Activated T-cell treated with anti-CD3 and anti-CD28 coated beads for 24 hours (primary cell): Measurements from ENCODE around the gene FDXR.
A peak's percentile ranks its signal among the peaks of the same experiment; 100 is the strongest.
"Not testable (repeated sequence)": the region's sequence is repeated elsewhere in the genome, so short reads cannot be mapped to it uniquely, and the experiment has no call there.

Source experiments
- DNase-seq: peaks from one replicate; pipeline ENCODE4 v3.0.0-alpha.2; 2020; ENCODE audit warnings: low read depth

Gene FDXR

DNA sequence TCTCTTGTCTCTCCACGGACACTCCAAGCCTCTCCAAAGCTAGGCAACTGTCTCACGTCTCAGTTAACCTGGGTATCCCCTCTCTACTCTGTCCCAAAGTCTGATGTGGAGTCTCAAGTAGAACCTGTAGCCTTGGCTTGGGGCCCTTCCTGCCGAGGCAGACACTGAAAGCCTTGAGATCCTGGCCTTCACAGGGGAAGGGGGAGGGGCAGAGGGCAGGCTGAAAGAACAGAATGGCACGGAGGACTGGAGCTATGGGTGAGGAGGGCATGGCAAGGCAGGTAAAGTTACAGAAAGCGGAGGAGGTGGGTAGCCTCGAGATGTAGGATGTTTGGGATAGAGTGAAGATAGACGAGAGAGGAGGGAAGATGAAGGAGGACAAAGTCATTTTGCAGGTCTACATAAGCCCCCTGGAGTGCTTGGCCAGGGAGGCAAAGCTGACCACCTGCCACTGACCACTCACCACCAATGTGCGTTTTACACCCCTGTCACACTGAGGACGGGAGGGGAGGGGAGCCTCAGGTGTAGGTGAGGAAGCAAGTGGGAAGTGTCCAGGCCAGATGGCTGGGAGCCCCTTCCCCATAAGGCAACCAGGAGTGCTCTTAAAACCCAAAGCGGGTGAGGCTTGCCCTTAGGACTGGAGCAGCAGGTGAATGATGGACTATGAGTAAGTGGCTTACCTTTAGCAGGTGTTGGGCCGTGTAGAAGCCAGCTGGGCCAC lies 1.3 kb downstream of the FDXR start:
- no peak for DNase-seq

- no peak for DNase-seq
Measured at GRCh38 chr17:74870512-74870911, 2.3 kb downstream of the FDXR start.

- DNase-seq, result not testable (repeated sequence)
Measured at GRCh38 chr17:74870028-74870427, 2.8 kb downstream of the FDXR start.

- no peak for DNase-seq
Measured at GRCh38 chr17:74868908-74869255, 3.9 kb downstream of the FDXR start.

GRCh38 chr17:74868251-74868907 lies 4.4 kb downstream of the FDXR start:
- no peak for DNase-seq

DNA sequence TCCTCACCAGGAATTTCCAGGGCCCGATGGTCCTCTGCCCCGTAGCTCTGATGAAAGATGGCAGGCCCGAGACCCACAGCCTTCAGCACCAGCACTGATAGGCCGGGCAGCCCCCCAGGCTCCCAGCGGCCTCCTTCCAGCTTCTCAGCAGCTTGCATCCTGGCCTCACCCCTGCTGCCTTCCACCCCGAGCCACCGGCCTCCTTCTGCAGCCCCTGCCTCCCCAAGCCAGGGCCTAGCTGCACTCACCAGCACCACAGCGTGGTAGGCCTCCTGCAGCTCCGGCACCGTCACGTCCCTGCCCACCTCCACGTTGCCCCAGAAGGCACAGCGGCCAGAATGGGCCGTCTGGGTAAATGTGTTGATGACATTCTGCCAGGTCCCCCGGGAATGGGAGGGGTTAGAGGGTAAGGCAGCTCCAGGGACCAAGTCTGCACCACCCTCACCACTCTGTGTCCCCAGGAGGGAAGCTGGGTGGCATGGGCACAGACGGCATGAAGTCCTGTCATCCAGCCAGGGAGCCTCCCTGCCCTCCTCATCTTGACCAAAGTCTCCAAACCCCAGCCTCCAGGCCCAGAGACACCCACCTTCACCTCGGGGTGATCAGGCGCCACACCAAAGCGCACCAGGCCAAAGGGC lies 6.5 kb downstream of the FDXR start:
- DNase-seq, result no peak

GRCh38 chr17:74865504-74866197 lies 7.1 kb downstream of the FDXR start:
- no peak for DNase-seq

GRCh38 chr17:74864866-74865395 lies 7.9 kb downstream of the FDXR start:
- DNase-seq, result peak; percentile 54

GRCh38 chr17:74864297-74864865 lies 8.4 kb downstream of the FDXR start:
- DNase-seq, result no peak

GRCh38 chr17:74863420-74864296 lies 9.1 kb downstream of the FDXR start:
- no peak for DNase-seq

GRCh38 chr17:74862919-74863318 lies 9.9 kb downstream of the FDXR start:
- no peak for DNase-seq

GRCh38 chr17:74862108-74862901 lies 10.5 kb downstream of the FDXR start:
- peak; percentile 56 for DNase-seq

DNA sequence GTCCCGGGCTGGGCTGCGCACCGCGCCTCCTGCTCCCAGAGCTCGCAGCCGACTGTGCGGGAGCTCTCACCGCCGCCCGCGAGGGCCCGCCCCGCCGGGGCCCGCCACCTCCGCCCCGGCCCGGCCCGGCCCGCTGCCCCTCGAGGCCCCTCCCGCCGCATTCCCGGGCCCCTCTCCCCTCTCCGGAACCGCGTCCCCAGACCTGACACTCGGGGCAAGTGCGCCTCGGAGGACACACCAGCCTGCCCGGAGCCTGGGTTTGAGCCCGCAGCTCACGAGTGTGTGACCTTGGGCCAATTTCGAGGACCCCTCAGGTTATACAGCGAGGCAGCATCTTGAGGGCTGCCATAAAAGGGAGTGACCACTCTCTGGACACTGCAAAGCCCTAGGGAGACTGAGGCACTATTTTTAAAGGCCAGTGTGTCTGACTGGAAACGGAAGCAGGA lies 11.1 kb downstream of the FDXR start:
- DNase-seq, result no peak

- DNase-seq, result no peak
Measured at GRCh38 chr17:74860872-74861661, 11.7 kb downstream of the FDXR start.

DNA sequence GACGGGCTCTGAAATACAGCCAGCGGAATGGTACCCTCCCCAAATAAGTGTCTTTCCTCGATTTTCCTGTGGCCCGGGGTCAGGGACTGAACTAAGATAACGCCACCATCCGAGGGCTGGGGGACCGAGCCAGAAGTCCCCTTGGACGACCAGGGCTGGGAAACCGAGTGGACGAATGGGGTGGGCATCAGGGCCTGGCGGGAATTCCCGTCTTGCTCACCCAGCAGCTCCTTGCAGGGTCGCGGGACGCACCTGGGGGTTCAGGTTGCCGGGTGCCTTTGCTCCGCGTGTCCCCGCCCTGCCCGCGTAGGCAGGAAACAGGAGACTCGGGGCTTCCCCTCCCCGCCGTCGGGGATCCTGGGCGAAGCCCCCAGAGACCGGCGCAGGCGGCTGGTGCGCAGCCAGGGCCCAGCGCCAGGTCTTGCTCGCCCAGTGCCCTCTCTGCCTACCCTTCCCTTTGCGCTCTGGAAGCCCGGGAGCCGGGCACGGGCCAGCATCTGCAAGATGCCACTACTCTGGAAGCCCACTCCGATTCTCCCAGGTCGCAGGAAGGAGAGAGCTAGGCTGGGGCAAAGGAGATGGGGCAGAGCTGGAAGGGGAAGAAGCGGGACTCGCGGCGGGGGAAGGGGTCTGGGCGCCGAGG lies 12.4 kb downstream of the FDXR start:
- DNase-seq, result no peak

DNA sequence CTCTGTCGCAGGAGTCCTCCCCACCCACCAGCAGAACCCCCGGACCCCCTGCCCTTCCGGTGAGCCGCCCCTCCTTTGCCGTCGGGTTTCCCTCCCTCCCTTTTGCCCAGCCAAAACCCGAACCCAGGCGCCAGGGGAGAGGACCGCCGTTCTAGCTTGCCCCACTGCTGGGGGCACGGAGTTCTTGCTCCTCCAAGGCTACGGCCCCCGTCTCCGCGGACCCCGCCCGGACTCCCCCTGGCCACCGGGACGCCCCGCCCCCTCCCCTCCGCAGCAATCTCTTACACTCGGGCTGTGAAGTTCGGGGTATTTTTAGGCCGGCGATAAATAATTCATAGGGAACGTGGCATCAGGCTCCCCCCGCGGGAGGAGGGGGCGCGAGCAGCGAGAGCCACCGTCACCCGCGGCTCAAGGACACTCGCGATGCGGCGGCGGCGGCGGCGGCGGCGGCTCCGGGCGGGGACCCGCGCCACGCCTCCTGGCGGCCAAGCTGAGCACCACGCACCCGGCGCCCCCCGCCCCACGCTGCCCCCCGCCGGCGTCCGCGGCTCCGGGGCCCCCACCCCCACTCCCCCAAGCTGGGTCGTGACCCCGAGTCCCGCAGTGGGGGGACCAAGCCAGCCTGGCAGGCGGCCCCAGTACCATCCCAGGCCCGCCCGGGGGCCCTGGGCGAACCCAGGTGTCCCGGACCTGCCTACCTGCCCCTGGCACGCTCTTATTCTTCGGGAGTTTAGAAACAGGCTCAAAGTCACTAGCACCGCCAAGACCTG lies 13.2 kb downstream of the FDXR start, which contains the start of gene GRIN2C:
GRIN2C (minus strand) TSS at position 427 of the 770 bp plus-strand sequence. CDS start 4,793 bp downstream, outside the sequence.
- no peak for DNase-seq

DNA sequence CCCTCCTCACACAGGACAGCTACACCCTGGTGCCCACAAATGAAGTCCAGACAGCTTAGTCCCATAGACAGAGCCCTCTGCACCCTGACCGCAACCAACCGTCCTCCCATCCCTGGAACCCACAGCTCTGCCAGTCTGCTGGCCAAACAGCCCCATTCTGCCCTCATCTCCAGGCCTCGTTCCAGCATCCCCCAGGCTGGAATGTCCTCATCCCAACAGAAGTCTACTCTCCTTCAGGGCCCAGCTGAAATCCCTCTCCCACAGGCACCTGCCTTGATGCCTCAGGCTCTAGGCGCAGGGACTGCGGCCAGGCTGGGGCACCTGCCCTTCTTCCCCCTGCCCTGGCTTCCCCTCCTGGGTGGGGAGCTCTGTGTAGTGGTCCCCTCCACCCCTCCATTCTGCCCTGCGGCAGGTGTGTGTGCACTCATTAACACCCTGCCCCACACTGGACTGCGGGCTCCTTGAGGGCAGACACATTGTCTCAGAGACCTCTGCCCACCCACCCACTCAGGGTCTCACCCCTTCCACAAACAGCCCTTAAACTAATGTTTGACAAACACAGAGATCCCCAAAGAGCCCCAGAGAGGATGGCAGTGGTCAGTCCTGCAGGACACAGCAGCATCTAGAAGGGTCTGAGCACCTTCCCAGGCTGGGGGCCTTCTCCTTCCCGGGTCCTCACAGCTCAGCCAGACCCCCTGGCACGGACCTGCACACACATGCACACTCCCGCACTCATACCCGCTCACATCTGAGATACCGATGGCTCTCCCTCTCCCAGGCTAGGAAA lies 13.9 kb downstream of the FDXR start:
- DNase-seq, result no peak
